Measurements from ENCODE around the gene GPR132. TPM values are rescaled to one million over a fixed set of nuclear protein-coding genes. Genes with fewer than 3 reads are reported as not detected.
"Not testable (repeated sequence)": the region's sequence is repeated elsewhere in the genome, so short reads cannot be mapped to it uniquely, and the experiment has no call there.

Gene GPR132
- total RNA-seq, 1 experiment from 2014 or later, result 0.20 TPM

GRCh38 chr14:105034315-105035039 lies 30.8 kb downstream of the GPR132 start:
- Histone ChIP-seq H2BK15ac (ENCODE audit: low read depth, low read length) (no peak overlapping the region), H3K27me3 (ENCODE audit: insufficient read depth, low read length) (peaks cover 3% of the 10 kb centered on the region; the same call in 1 of the 2 replicates), H4K5ac (ENCODE audit: insufficient read length, low read depth, low read length) (no peak overlapping the region), H3T11ph (ENCODE audit: low read length) (no peak overlapping the region), H2BK12ac (ENCODE audit: insufficient read length, low read depth, low read length) (no peak overlapping the region), H3K23me2 (ENCODE audit: insufficient read length, low read depth, low read length, poor library complexity, severe bottlenecking) (no peaks in the 10 kb centered on the region), H3K14ac (ENCODE audit: insufficient read depth, low read length) (no peak overlapping the region), H4K8ac (replicated peaks; ENCODE audit: insufficient read length, low read depth, low read length) (no peak overlapping the region), H3K4ac (ENCODE audit: low read depth, low read length) (no peak overlapping the region), H3K9me3 (ENCODE audit: control insufficient read depth, low read depth, low read length) (no peaks in the 10 kb centered on the region), H3K27ac (ENCODE audit: insufficient read length, low read depth, low read length) (no peak overlapping the region), H3K9ac (ENCODE audit: extremely low read depth, insufficient read length, low read length) (no peak overlapping the region), H3K4me2 (ENCODE audit: insufficient read depth, insufficient read length, low read length) (no peak overlapping the region), H2BK5ac (ENCODE audit: insufficient read length, low read length) (no peak overlapping the region), H3K18ac (ENCODE audit: insufficient read length, low read depth, low read length) (no peak overlapping the region), H4K20me1 (ENCODE audit: control insufficient read depth, insufficient read depth, insufficient read length) (no peaks in the 10 kb centered on the region), H3K56ac (ENCODE audit: insufficient read length, low read depth, low read length) (no peak overlapping the region), H2AFZ (ENCODE audit: low read length) (no peak overlapping the region), H2BK20ac (ENCODE audit: low read depth, low read length, poor library complexity, severe bottlenecking) (no peak overlapping the region), H3K79me2 (ENCODE audit: insufficient read depth, low read length) (no peaks in the 10 kb centered on the region), H3K79me1 (ENCODE audit: insufficient read depth, low read depth, low read length, poor library complexity, severe bottlenecking) (no peaks in the 10 kb centered on the region), H2BK120ac (ENCODE audit: low read depth, low read length, poor library complexity, severe bottlenecking) (no peak overlapping the region), H3K4me1 (ENCODE audit: insufficient read depth, low read length) (no peaks in the 10 kb centered on the region; the same call in 1 of the 2 replicates), H2AK5ac (ENCODE audit: insufficient read length, low read length) (no peak overlapping the region), H4K91ac (ENCODE audit: insufficient read length, low read depth, low read length) (no peak overlapping the region), H3K23ac (ENCODE audit: insufficient read length, low read depth, low read length) (no peak overlapping the region)
- no peaks in the 10 kb centered on the region for H3K36me3 Mint-ChIP-seq (ENCODE audit: insufficient read depth in 1 of 3, low read depth in 3 of 3)
- no peak overlapping the region for H3K27ac Mint-ChIP-seq
- 0 out of 5 replicates have a peak overlapping the region, but pooled peaks of 1 of the 2 experiments have one; percentile 17 for H3K4me3 Mint-ChIP-seq
- WGBS (ENCODE audit: extremely low coverage, insufficient read length, low lambda C conversion rate), result no CpG with 5 or more reads among the region's 17 CpGs
- TF ChIP-seq, protein P1, sequence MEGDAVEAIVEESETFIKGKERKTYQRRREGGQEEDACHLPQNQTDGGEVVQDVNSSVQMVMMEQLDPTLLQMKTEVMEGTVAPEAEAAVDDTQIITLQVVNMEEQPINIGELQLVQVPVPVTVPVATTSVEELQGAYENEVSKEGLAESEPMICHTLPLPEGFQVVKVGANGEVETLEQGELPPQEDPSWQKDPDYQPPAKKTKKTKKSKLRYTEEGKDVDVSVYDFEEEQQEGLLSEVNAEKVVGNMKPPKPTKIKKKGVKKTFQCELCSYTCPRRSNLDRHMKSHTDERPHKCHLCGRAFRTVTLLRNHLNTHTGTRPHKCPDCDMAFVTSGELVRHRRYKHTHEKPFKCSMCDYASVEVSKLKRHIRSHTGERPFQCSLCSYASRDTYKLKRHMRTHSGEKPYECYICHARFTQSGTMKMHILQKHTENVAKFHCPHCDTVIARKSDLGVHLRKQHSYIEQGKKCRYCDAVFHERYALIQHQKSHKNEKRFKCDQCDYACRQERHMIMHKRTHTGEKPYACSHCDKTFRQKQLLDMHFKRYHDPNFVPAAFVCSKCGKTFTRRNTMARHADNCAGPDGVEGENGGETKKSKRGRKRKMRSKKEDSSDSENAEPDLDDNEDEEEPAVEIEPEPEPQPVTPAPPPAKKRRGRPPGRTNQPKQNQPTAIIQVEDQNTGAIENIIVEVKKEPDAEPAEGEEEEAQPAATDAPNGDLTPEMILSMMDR (conservative IDR thresholded peaks at IDR 0.05), result no peak
- H3K4me1 Mint-ChIP-seq, result peaks cover 20 to 21% of the 10 kb centered on the region in 2 experiments
- H3K9me3 Mint-ChIP-seq, result no peaks in the 10 kb centered on the region; a peak in 1 of 5 replicates
- no peak for DNase-seq
- H3K27me3 Mint-ChIP-seq (ENCODE audit: low read depth), result peaks cover 50% of the 10 kb centered on the region

DNA sequence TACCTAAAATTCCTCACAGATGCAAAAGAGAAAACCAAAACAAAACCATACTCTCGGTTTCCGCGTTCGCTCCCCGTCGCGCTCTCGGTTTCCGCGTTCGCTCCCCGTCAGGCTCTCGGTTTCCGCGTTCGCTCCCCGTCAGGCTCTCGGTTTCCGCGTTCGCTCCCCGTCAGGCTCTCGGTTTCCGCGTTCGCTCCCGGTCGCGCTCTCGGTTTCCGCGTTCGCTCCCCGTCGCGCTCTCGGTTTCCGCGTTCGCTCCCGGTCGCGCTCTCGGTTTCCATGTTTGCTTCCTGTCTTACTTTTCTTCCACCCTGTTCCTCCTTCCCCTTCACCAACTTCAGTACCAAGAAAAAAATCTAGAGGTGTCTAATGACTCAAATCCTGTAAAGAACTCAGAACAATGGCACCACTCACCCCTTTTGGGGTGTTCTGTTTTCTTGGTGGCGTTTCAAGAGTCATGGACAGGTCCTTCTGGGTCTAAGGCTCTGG lies 31.8 kb downstream of the GPR132 start:
- not testable (repeated sequence) for H2BK120ac ChIP-seq (ENCODE audit: low read depth, low read length, poor library complexity, severe bottlenecking); H3K4ac ChIP-seq (ENCODE audit: low read depth, low read length); H3K23me2 ChIP-seq (ENCODE audit: insufficient read length, low read depth, low read length, poor library complexity, severe bottlenecking); DNase-seq; H3K79me1 ChIP-seq (ENCODE audit: insufficient read depth, low read depth, low read length, poor library complexity, severe bottlenecking); H3K4me1 ChIP-seq (ENCODE audit: insufficient read depth, low read length); H2BK12ac ChIP-seq (ENCODE audit: insufficient read length, low read depth, low read length); H3K79me2 ChIP-seq (ENCODE audit: insufficient read depth, low read length); H2AK5ac ChIP-seq (ENCODE audit: insufficient read length, low read length); H3K56ac ChIP-seq (ENCODE audit: insufficient read length, low read depth, low read length); H3K18ac ChIP-seq (ENCODE audit: insufficient read length, low read depth, low read length); H2BK5ac ChIP-seq (ENCODE audit: insufficient read length, low read length); H4K91ac ChIP-seq (ENCODE audit: insufficient read length, low read depth, low read length); H3K27me3 ChIP-seq (ENCODE audit: insufficient read depth, low read length); H4K20me1 ChIP-seq (ENCODE audit: control insufficient read depth, insufficient read depth, insufficient read length); H3T11ph ChIP-seq (ENCODE audit: low read length); H3K9me3 ChIP-seq (ENCODE audit: control insufficient read depth, low read depth, low read length); H2BK20ac ChIP-seq (ENCODE audit: low read depth, low read length, poor library complexity, severe bottlenecking); H4K8ac ChIP-seq (replicated peaks; ENCODE audit: insufficient read length, low read depth, low read length); H3K27ac ChIP-seq (ENCODE audit: insufficient read length, low read depth, low read length); H3K27ac Mint-ChIP-seq; H2BK15ac ChIP-seq (ENCODE audit: low read depth, low read length); H3K36me3 Mint-ChIP-seq (ENCODE audit: insufficient read depth in 1 of 3, low read depth in 3 of 3); H2AFZ ChIP-seq (ENCODE audit: low read length); H4K5ac ChIP-seq (ENCODE audit: insufficient read length, low read depth, low read length); H3K4me2 ChIP-seq (ENCODE audit: insufficient read depth, insufficient read length, low read length); H3K23ac ChIP-seq (ENCODE audit: insufficient read length, low read depth, low read length); H3K9ac ChIP-seq (ENCODE audit: extremely low read depth, insufficient read length, low read length); H3K14ac ChIP-seq (ENCODE audit: insufficient read depth, low read length); H3K9me3 Mint-ChIP-seq
- Mint-ChIP-seq H3K4me1 (peaks cover 13 to 17% of the 10 kb centered on the region in 2 experiments), H3K27me3 (ENCODE audit: low read depth) (peaks cover 52% of the 10 kb centered on the region), H3K4me3 (peak overlapping the region; percentile 44 to 76)
- no CpG with 5 or more reads among the region's 45 CpGs for WGBS (ENCODE audit: extremely low coverage, insufficient read length, low lambda C conversion rate)

All from H9 (cell line).